Measurements from ENCODE around the gene KBTBD13. TPM values are rescaled to one million over a fixed set of nuclear protein-coding genes. Genes with fewer than 3 reads are reported as not detected.
A peak's percentile ranks its signal among the peaks of the same experiment; 100 is the strongest.

Gene KBTBD13
- total RNA-seq, 1 donor from 2014 or later = 9.4 TPM

DNA sequence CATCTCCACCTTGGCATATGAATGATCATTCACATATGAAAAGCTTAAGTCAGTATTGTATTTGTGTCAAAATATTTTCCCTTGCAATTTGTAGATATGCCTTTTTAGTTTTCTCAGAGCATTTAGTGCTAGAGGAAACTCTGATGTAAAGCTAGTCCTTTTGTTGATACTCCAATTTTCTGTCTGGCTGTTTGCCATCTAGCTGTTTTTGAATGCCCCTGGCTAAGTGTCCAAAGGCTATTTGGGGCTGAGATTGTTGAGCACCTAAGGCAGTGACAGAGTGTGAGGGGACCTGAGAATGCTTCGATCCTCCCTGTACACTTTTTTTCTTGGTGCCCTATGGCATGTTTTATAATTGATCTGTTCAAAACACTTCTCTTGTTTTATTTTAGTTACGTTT, 28.3 kb upstream of the KBTBD13 start:
- ATAC-seq (ENCODE audit: poor library complexity) (no peak), DNase-seq (no peak)
- intact Hi-C loops (cut with DNase I) = no loop called here

- intact Hi-C loops (cut with DNase I) = no loop called here
- ATAC-seq (ENCODE audit: poor library complexity) (peak; percentile 93), DNase-seq (peak; percentile 94)
Observed at GRCh38 chr15:65049418-65049840, 27.1 kb upstream of the KBTBD13 start.

- DNase-seq = no peak
- ATAC-seq (ENCODE audit: poor library complexity) = no peak
- intact Hi-C loops (cut with DNase I) = loop anchor here (5.0 kb wide), 1 partner anchor 47 kb away; no protein-coding TSS in a partner anchor
Observed at GRCh38 chr15:65050270-65050669, 26.3 kb upstream of the KBTBD13 start.

GRCh38 chr15:65051266-65051665, 25.3 kb upstream of the KBTBD13 start:
- DNase-seq (no peak), ATAC-seq (ENCODE audit: poor library complexity) (no peak)
- intact Hi-C loops (cut with DNase I) = loop anchor here (5.0 kb wide), 1 partner anchor 46 kb away; no protein-coding TSS in a partner anchor

DNA sequence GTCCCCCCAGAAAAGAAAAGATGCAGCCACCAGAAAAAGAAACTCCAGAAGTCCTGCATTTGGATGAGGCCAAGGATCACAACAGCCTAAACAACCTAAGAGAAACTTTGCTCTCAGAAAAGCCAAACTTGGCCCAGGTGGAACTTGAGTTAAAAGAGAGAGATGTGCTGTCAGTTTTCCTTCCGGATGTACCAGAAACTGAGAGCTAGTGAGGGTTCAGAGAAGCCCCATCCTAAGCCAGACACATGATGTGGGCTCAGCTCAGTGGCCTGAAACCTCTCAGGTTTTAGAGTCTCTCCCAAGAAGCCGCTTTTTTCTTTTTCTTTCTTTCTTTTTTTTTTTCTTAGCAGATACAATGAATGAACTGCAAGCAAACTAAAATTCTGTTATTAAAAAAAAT, 23.6 kb upstream of the KBTBD13 start:
- intact Hi-C loops (cut with DNase I) = loop anchor here (5.0 kb wide), 1 partner anchor 44 kb away; no protein-coding TSS in a partner anchor
- ATAC-seq (ENCODE audit: poor library complexity) (no peak), DNase-seq (no peak)

GRCh38 chr15:65054333-65055200, 22.0 kb upstream of the KBTBD13 start:
- intact Hi-C loops (cut with DNase I) = loop anchor here (2.0 to 5.0 kb wide), 2 partner anchors 28 to 43 kb away; no protein-coding TSS in a partner anchor
- DNase-seq (peak; percentile 84), ATAC-seq (ENCODE audit: poor library complexity) (peak; percentile 86)

DNA sequence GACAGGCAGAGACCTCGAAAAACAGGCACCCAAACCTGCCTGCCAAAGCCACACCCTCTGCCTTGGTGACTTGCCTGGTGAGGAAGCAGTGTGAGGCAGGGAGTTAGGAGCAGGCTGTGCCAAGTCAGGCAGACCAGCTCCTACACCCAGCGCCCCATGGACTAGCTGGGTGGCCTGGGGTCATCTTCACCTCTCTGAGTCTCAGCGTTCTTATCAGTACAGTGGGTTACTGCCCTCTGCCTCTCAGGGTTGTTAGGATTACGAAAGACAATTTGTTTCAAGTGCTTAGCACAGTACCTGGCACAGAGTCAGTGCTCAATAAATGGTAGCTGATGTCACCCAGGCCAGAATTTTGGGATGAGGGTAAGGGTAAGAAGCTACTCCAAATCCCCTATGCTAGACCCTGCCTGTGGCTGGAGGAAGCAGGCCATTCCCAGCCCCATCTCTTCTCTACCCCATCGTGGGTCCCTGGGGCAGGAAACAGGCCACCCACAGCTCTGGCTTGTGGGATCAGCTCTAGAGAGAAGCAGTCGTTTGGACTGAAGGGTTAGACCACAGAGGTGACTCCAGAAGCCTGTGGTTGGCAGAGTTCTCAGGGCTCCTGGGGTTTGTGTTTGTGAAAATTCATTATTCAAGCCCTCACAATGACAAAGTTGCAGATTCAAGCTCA, 21.2 kb upstream of the KBTBD13 start:
- DNase-seq (no peak), ATAC-seq (ENCODE audit: poor library complexity) (peak; percentile 70)
- intact Hi-C loops (cut with DNase I) = loop anchor here (2.0 kb wide), 1 partner anchor 27 kb away; no protein-coding TSS in a partner anchor

GRCh38 chr15:65056106-65056505, 20.4 kb upstream of the KBTBD13 start:
- intact Hi-C loops (cut with DNase I) = no loop called here
- no peak for DNase-seq
- no peak for ATAC-seq (ENCODE audit: poor library complexity)

DNA sequence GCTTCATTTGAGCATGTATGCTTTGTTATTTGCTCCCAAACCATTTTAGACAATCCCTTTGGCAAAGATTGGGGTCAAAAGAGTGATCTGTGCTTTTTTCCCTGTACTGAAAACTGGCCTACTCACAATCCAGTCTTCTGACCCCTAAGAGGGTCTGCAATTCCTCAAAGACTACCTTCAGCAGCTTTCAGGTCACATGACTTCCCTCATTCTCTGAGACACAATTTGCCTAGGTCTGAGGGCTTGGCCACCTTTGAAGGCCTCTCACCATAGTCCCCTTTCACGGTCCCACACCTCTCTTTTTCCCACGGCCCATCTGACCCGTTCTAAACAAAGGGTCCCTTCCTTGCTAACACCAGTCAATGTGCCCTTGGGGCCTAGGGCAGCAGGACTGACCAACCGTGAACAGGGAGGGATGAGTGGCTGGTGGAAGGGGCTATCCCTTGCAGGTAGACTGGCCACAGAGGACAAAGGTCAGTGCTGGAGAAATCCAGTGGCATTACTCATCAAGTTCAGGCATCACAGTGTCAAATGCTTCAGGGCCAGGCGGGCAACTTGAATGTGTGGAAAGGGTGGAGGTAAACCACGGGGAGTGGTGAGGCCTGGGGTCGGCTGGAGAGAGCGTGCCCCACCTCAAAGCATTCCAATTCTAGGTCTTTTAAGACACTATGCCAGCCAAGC, 19.5 kb upstream of the KBTBD13 start:
- intact Hi-C loops (cut with DNase I) = no loop called here
- DNase-seq (no peak), ATAC-seq (ENCODE audit: poor library complexity) (no peak)

DNA sequence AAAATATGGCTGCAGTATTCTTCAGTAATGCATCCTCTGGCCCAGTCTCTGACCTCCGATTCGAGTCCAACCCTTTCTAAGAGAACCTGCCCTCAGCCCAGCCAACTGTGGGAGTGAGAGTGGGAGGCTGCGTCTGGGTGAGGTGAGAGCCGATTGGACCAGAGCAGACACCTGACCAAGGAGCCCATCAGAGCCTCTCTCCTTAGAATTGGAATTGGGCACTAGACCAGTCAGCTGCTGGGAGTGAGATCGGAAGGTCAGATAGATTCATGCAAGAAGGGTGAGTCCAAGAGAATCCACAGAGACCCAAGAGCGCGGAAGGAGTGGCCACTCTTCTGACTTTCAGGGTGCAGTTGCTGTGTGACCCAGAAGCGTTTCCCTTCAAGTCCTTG, 19.0 kb upstream of the KBTBD13 start:
- DNase-seq = no peak
- no peak for ATAC-seq (ENCODE audit: poor library complexity)
- intact Hi-C loops (cut with DNase I) = no loop called here

DNA sequence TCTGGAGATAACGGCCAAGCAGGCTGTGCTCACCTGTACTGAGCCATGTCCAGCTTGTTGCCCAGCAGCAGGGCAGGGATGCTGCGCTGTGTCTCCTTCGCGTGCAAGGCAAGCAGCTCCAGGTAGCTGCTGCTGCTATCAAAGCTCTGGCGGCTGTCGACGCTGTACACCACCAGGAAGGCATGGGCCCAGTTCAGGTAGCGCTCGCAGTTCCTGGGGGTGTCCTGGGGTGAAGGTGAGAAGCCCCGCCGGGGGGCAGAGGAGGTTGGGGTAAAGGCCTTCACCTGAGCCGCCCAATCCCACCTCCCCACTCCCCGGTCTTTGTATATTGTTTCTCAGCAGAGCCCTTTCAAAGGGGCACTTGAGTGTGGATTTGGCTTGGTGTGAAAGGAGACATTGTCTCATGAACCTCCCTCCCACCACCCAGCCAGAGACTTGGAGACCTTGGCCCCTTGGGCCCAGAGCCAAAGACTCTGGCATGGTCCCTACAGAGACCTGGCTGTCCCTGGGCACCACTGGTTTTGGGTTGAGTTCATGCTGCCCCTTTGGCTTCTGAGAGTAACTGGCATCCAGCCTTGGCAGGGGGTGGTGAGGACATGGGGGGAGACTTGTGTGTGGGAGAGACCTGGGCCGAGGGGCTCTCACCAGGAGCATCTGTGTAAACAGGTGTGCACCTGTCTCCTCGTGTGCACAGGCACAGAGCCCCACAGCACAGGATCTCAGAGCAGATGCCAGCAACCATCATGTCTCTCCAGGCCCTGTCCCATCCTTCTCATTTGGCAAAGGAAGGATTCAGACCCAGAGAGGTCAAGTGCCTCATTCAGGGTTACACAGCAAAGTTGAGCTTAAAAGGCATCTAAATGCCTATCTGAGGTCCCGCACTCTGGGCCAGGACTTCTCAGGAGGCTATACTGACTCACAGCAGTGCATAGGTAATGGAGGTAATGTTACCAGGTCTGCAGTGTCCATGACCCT, 17.9 kb upstream of the KBTBD13 start:
- intact Hi-C loops (cut with DNase I) = no loop called here
- ATAC-seq (ENCODE audit: poor library complexity) (no peak), DNase-seq (no peak)

- intact Hi-C loops (cut with DNase I) = no loop called here
- DNase-seq (no peak), ATAC-seq (ENCODE audit: poor library complexity) (no peak)
Observed at GRCh38 chr15:65059369-65059750, 17.2 kb upstream of the KBTBD13 start.

DNA sequence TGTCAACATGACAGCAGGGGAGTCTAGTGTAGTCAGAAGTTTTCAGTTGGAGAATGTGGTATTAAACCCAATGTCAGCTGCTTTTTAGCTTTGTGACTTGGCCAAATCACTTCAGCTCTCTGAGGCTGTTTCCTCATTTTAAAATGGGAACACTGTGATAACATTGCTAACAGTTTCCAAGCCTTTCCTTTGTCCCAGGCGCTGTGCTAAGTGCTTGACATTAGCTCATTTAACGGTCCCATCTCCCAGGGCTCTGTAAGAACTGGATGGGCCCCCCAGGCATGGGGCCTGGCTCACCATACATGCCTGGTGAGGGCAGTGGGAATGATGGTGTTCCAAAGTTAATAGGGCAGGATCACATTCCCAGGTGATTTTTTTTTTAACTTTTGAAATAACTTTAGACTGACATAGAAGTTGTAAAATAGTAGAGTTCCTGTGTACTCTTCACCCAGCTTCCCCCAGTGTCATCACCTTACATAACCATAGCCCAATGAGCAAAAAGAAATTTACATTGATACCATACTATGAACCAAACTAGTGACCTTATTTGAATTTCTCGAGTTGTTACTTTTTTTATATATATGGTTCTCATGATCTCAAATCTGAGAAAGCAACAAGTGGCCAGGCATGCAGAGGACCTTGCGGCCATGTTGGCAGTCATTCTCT, 16.5 kb upstream of the KBTBD13 start:
- intact Hi-C loops (cut with DNase I) = no loop called here
- peak; percentile 58 for ATAC-seq (ENCODE audit: poor library complexity)

GRCh38 chr15:65060641-65061397, 15.7 kb upstream of the KBTBD13 start:
- ATAC-seq (ENCODE audit: poor library complexity) (peak; percentile 56), DNase-seq (peak; percentile 81)
- intact Hi-C loops (cut with DNase I) = no loop called here

More for the DNA sequence above, 16.5 kb upstream of the KBTBD13 start:
- no peak for DNase-seq

DNA sequence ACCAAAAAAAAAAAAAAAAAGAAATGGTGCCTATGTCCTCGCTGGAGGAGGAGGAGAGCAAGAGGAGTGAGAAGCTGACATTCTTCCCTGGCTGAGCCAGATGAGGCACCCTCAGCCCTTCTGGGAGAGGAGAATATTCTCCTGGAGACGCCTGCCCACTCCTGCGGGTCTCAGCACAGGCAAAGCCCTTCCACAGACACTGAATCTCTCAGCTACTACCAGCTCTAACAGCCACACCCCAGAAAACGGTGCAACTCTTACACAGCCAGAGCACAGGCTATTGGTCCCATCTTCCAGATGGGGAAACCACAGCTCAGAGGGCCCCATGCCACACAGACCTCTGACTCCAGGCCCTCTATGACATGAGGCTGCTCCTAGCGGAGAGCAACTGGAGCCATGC, 14.5 kb upstream of the KBTBD13 start:
- intact Hi-C loops (cut with DNase I) = no loop called here
- no peak for DNase-seq
- no peak for ATAC-seq (ENCODE audit: poor library complexity)

DNA sequence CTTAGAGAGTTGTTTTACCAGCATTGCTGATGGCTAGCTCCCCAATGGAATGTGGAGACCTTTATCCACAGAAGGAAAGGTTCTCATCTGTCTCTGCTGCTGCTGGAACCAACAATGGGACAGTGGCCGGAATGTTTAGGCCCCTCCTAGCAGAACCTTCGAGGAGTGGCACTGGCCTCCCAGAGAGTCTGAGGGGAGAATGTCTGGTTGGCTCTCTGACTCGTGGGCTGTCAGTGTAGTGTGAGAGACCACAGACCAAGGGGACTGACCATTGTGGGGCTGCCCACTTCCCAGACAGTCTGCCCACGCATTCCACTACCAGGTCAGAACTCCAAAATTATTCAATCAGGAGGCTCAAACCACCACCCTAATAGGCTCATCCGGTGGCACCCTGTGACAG, 13.8 kb upstream of the KBTBD13 start:
- intact Hi-C loops (cut with DNase I) = no loop called here
- DNase-seq (no peak), ATAC-seq (ENCODE audit: poor library complexity) (no peak)

Data from Right ventricle myocardium superior (tissue), 1 donor.